Sigmoid colon (tissue), 4 donors: ENCODE measurements around the gene MTX3.

Experiments used
- EP300 ChIP-seq, 4 donors: sonication (generic); formaldehyde crosslinking; IDR thresholded peaks; one replicate each; pipeline ENCODE4 v1.6.1; 2017; ENCODE audit warnings: antibody characterized with exemption in 4 of 4
- POLR2A ChIP-seq, 2 donors: fragments of 450-650 bp; IDR thresholded peaks; one replicate each; pipeline ENCODE4 v1.6.1; 2016; ENCODE audit warnings: antibody characterized with exemption in 2 of 2, mild to moderate bottlenecking in 2 of 2, moderate library complexity in 2 of 2
- POLR2AphosphoS5 ChIP-seq, 4 donors: sonication (generic); formaldehyde crosslinking; IDR thresholded peaks; one replicate each; pipeline ENCODE4 v1.6.1; 2017; ENCODE audit warnings: antibody characterized with exemption in 4 of 4
- TF ChIP-seq, protein P1 (sequence below), 4 experiments: fragments of 450-650 bp in 3 of 4; fragments of 200-600 bp in 1 of 4; IDR thresholded peaks; one replicate each; pipeline ENCODE4 v1.5.1; 2016 to 2019; ENCODE audit warnings: antibody characterized with exemption in 4 of 4, mild to moderate bottlenecking in 3 of 4, moderate library complexity in 2 of 4

DNA sequence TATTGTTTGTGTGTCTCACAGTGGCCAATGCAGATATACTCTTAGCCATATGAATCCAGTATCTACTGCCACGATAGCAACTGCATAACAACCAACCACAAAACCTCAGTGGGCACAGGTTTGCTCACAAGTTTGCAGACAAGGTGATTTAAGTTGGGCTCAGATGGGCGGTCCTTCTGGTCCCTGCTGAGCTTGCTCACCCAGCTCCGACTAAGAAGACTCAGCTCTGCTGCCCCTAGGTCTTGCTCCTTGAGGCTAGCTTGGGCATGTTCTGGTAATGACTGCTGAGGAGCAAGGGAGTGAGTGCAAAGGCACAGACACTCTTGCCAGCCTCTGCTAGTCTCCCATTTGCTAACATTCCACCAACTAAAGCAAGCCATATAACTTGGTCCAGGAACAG is 52.6 kb downstream of the MTX3 start:
- TF ChIP-seq, protein P1, sequence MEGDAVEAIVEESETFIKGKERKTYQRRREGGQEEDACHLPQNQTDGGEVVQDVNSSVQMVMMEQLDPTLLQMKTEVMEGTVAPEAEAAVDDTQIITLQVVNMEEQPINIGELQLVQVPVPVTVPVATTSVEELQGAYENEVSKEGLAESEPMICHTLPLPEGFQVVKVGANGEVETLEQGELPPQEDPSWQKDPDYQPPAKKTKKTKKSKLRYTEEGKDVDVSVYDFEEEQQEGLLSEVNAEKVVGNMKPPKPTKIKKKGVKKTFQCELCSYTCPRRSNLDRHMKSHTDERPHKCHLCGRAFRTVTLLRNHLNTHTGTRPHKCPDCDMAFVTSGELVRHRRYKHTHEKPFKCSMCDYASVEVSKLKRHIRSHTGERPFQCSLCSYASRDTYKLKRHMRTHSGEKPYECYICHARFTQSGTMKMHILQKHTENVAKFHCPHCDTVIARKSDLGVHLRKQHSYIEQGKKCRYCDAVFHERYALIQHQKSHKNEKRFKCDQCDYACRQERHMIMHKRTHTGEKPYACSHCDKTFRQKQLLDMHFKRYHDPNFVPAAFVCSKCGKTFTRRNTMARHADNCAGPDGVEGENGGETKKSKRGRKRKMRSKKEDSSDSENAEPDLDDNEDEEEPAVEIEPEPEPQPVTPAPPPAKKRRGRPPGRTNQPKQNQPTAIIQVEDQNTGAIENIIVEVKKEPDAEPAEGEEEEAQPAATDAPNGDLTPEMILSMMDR (IDR thresholded peaks at IDR 0.05) = no peak
- TF ChIP-seq POLR2AphosphoS5 (IDR thresholded peaks at IDR 0.05) = no peak
- TF ChIP-seq POLR2A (IDR thresholded peaks at IDR 0.05) = no peak
- TF ChIP-seq EP300 (IDR thresholded peaks at IDR 0.05) = no peak
